HepG2 (cell line): ENCODE measurements around the gene MPPE1. TPM values are rescaled to one million over a fixed set of nuclear protein-coding genes. Genes with fewer than 3 reads are reported as not detected.

ENCODE experiments used
- ARNTL ChIP-seq: sonication (generic); formaldehyde crosslinking; IDR thresholded peaks from 2 replicates; pipeline ENCODE4 v1.4.0; 2020; ENCODE audit warnings: mild to moderate bottlenecking, missing genetic modification reagents
- GATAD2A ChIP-seq: IDR thresholded peaks from 2 replicates; pipeline ENCODE4 v1.6.1; 2016
- ISL2 ChIP-seq: sonication (generic); formaldehyde crosslinking; IDR thresholded peaks from 2 replicates; pipeline ENCODE4 v1.5.0; 2020; ENCODE audit warnings: missing genetic modification reagents
- KDM4B ChIP-seq: sonication (generic); formaldehyde crosslinking; IDR thresholded peaks from 2 replicates; pipeline ENCODE4 v1.4.0; 2020; ENCODE audit warnings: missing genetic modification reagents
- MAFG ChIP-seq: sonication (generic); formaldehyde crosslinking; IDR thresholded peaks from 2 replicates; pipeline ENCODE4 v1.5.1; 2020; ENCODE audit warnings: mild to moderate bottlenecking, missing genetic modification reagents
- NFYB ChIP-seq: sonication (generic); formaldehyde crosslinking; IDR thresholded peaks from 2 replicates; pipeline ENCODE4 v1.4.0; 2020; ENCODE audit warnings: missing genetic modification reagents
- NR1H2 ChIP-seq: sonication (generic); formaldehyde crosslinking; IDR thresholded peaks from 2 replicates; pipeline ENCODE4 v1.8.1; 2022; ENCODE audit warnings: low read depth, missing genetic modification reagents, borderline replicate concordance
- SIX4 ChIP-seq: sonication (generic); formaldehyde crosslinking; IDR thresholded peaks from 2 replicates; pipeline ENCODE4 v1.4.0; 2020; ENCODE audit warnings: missing genetic modification reagents
- TCF12 ChIP-seq, 2 experiments: fragments of 450-650 bp in 1 of 2; sonication (generic) in 1 of 2; formaldehyde crosslinking in 1 of 2; IDR thresholded peaks; 2 replicates each; pipeline versions ENCODE4 v1.6.1 to v1.8.0; 2017 to 2022; ENCODE audit warnings: antibody characterized with exemption in 1 of 2, mild to moderate bottlenecking in 1 of 2, missing genetic modification reagents in 1 of 2, moderate library complexity in 1 of 2
- ZNF263 ChIP-seq: sonication (generic); formaldehyde crosslinking; IDR thresholded peaks from 2 replicates; pipeline ENCODE4 v1.4.0; 2020; ENCODE audit warnings: missing genetic modification reagents
- ZNF496 ChIP-seq: sonication (generic); formaldehyde crosslinking; IDR thresholded peaks from 2 replicates; pipeline ENCODE4 v1.8.1; 2023; ENCODE audit warnings: mild to moderate bottlenecking, moderate library complexity, missing genetic modification reagents; ENCODE audit not compliant: insufficient replicate concordance
- polyA plus RNA-seq, 8 experiments: library from polyadenylated mRNA; depleted of rRNA in 3 of 8; stranded (reverse) in 7 of 8; unstranded in 1 of 8; fragments of >200 nt; fragmentation: Illumina TruSeq in 4 of 8; extraction: Trizol in 4 of 8; gene quantifications; 2 replicates each; pipeline versions ENCODE4 v1.2.1 to v1.2.3, GENCODE V29; 2011 to 2016; ENCODE audit warnings: low read depth in 4 of 8, missing spikeins in 1 of 8, mixed read lengths in 1 of 8; ENCODE audit not compliant: insufficient read depth in 1 of 8
- total RNA-seq, 5 experiments: library from RNA; depleted of rRNA; stranded (reverse); fragments of >200 nt; fragmentation: Illumina TruSeq; extraction: Trizol; gene quantifications; 2 replicates each; pipeline ENCODE4 v1.2.3, GENCODE V29; 2016; ENCODE audit warnings: low read depth in 1 of 5
- TF ChIP-seq, protein P1 (sequence below): IDR thresholded peaks from 2 replicates; pipeline ENCODE4 v1.6.1; 2016; ENCODE audit warnings: missing genetic modification reagents, missing compliant biosample characterization
- TF ChIP-seq, protein P2 (sequence below): sonication (generic); formaldehyde crosslinking; IDR thresholded peaks from 2 replicates; pipeline ENCODE4 v1.4.0; 2020; ENCODE audit warnings: mild to moderate bottlenecking, missing genetic modification reagents
- TF ChIP-seq, protein P3 (sequence below): sonication (generic); formaldehyde crosslinking; conservative IDR thresholded peaks from 2 replicates; pipeline ENCODE4 v1.4.0; 2020; ENCODE audit warnings: missing genetic modification reagents
- TF ChIP-seq, protein P4 (sequence below): sonication (generic); formaldehyde crosslinking; IDR thresholded peaks from 2 replicates; pipeline ENCODE4 v1.8.1; 2023; ENCODE audit warnings: missing genetic modification reagents, mild to moderate bottlenecking, borderline replicate concordance
- TF ChIP-seq, protein P5 (sequence below): sonication (generic); formaldehyde crosslinking; IDR thresholded peaks from 2 replicates; pipeline ENCODE4 v1.8.1; 2023; ENCODE audit warnings: mild to moderate bottlenecking, missing genetic modification reagents
- TF ChIP-seq, protein P6 (sequence below): sonication (generic); formaldehyde crosslinking; IDR thresholded peaks from 2 replicates; pipeline ENCODE4 v1.5.0; 2020; ENCODE audit warnings: mild to moderate bottlenecking, low read depth, missing genetic modification reagents, borderline replicate concordance
- TF ChIP-seq, protein P7 (sequence below): sonication (generic); formaldehyde crosslinking; IDR thresholded peaks from 2 replicates; pipeline ENCODE4 v1.8.0; 2022; ENCODE audit warnings: missing genetic modification reagents, low read depth, mild to moderate bottlenecking, borderline replicate concordance

Gene MPPE1
- total and polyA plus RNA-seq, 2 of the 13 experiments (the other 11 are each of a cell fraction or from before 2014, with no cell fraction given) = 9.6 to 11.9 TPM

DNA sequence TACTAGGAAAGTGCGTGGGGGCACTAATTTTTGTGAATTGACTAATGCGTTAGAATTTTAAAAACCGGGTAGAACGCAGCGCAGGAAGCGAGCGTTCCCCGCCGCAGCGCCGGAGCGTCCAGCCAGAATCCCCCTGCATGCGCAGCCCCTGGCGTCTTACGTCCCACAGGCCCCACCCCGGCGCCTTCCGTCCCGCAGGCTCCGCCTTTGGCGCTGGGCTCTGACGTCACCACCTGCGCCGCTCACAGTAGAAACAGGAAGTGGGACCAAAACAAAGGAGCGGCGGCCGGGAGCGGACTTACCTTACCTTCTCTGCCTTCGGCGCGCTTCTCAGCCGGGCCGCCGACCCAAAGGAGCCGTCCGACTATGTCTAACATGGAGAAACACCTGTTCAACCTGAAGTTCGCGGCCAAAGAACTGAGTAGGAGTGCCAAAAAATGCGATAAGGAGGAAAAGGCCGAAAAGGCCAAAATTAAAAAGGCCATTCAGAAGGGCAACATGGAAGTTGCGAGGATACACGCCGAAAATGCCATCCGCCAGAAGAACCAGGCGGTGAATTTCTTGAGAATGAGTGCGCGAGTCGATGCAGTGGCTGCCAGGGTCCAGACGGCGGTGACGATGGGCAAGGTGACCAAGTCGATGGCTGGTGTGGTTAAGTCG is 56.8 kb downstream of the MPPE1 start, which contains the start of gene CHMP1B (continued):
- TF ChIP-seq, protein P1, sequence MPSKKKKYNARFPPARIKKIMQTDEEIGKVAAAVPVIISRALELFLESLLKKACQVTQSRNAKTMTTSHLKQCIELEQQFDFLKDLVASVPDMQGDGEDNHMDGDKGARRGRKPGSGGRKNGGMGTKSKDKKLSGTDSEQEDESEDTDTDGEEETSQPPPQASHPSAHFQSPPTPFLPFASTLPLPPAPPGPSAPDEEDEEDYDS (CRISPR knock-in tag) = peak; percentile 88
- no peak for TF ChIP-seq ZNF263 (CRISPR knock-in tag)
- TF ChIP-seq, protein P2, sequence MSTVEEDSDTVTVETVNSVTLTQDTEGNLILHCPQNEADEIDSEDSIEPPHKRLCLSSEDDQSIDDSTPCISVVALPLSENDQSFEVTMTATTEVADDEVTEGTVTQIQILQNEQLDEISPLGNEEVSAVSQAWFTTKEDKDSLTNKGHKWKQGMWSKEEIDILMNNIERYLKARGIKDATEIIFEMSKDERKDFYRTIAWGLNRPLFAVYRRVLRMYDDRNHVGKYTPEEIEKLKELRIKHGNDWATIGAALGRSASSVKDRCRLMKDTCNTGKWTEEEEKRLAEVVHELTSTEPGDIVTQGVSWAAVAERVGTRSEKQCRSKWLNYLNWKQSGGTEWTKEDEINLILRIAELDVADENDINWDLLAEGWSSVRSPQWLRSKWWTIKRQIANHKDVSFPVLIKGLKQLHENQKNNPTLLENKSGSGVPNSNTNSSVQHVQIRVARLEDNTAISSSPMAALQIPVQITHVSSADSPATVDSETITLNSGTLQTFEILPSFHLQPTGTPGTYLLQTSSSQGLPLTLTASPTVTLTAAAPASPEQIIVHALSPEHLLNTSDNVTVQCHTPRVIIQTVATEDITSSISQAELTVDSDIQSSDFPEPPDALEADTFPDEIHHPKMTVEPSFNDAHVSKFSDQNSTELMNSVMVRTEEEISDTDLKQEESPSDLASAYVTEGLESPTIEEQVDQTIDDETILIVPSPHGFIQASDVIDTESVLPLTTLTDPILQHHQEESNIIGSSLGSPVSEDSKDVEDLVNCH (CRISPR knock-in tag) = 0 out of 2 replicates have a peak, but pooled peaks have one; percentile 69
- TF ChIP-seq MAFG (CRISPR knock-in tag) = peak; percentile 66; the same call in 1 of the 2 replicates
- TF ChIP-seq, protein P3, sequence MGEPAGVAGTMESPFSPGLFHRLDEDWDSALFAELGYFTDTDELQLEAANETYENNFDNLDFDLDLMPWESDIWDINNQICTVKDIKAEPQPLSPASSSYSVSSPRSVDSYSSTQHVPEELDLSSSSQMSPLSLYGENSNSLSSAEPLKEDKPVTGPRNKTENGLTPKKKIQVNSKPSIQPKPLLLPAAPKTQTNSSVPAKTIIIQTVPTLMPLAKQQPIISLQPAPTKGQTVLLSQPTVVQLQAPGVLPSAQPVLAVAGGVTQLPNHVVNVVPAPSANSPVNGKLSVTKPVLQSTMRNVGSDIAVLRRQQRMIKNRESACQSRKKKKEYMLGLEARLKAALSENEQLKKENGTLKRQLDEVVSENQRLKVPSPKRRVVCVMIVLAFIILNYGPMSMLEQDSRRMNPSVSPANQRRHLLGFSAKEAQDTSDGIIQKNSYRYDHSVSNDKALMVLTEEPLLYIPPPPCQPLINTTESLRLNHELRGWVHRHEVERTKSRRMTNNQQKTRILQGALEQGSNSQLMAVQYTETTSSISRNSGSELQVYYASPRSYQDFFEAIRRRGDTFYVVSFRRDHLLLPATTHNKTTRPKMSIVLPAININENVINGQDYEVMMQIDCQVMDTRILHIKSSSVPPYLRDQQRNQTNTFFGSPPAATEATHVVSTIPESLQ (CRISPR knock-in tag) = no peak
- no peak for TF ChIP-seq ZNF496 (CRISPR knock-in tag)
- peak; percentile 63; the same call in 1 of the 2 replicates for TF ChIP-seq ARNTL (CRISPR knock-in tag)
- TF ChIP-seq, protein P4, sequence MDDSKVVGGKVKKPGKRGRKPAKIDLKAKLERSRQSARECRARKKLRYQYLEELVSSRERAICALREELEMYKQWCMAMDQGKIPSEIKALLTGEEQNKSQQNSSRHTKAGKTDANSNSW (CRISPR knock-in tag) = no peak
- no peak for TF ChIP-seq NR1H2 (CRISPR knock-in tag)
- peak; percentile 39; the same call in 1 of the 2 replicates for TF ChIP-seq NFYB (CRISPR knock-in tag)
- TF ChIP-seq ISL2 (CRISPR knock-in tag) = peak; percentile 63
- TF ChIP-seq, protein P5, sequence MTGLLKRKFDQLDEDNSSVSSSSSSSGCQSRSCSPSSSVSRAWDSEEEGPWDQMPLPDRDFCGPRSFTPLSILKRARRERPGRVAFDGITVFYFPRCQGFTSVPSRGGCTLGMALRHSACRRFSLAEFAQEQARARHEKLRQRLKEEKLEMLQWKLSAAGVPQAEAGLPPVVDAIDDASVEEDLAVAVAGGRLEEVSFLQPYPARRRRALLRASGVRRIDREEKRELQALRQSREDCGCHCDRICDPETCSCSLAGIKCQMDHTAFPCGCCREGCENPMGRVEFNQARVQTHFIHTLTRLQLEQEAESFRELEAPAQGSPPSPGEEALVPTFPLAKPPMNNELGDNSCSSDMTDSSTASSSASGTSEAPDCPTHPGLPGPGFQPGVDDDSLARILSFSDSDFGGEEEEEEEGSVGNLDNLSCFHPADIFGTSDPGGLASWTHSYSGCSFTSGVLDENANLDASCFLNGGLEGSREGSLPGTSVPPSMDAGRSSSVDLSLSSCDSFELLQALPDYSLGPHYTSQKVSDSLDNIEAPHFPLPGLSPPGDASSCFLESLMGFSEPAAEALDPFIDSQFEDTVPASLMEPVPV (CRISPR knock-in tag) = no peak; the same call in 1 of the 2 replicates
- peak; percentile 49; the same call in 1 of the 2 replicates for TF ChIP-seq SIX4 (CRISPR knock-in tag)
- TF ChIP-seq, protein P6, sequence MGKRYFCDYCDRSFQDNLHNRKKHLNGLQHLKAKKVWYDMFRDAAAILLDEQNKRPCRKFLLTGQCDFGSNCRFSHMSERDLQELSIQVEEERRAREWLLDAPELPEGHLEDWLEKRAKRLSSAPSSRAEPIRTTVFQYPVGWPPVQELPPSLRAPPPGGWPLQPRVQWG (CRISPR knock-in tag) = no peak
- peak; percentile 72 for TF ChIP-seq GATAD2A (CRISPR knock-in tag)
- TF ChIP-seq TCF12 (IDR thresholded peaks at IDR 0.05) = no peak
- TF ChIP-seq TCF12 (CRISPR knock-in tag; IDR thresholded peaks at IDR 0.05) = no peak
- TF ChIP-seq, protein P7, sequence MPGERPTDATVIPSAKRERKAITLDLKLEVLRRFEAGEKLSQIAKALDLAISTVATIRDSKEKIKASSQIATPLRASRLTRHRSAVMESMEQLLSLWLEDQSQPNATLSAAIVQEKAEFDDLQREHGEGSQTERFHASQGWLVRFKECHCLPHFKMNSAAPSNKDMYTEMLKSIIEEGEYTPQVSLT (CRISPR knock-in tag) = 0 out of 2 replicates have a peak, but pooled peaks have one; percentile 75
- 0 out of 2 replicates have a peak, but pooled peaks have one; percentile 14 for TF ChIP-seq KDM4B (CRISPR knock-in tag)
